Urinary bladder (tissue), 4 donors: ENCODE data around the gene P4HTM. TPM values are rescaled to one million over a fixed set of nuclear protein-coding genes. Genes with fewer than 3 reads are reported as not detected.
A peak's percentile ranks its signal among the peaks of the same experiment; 100 is the strongest.

ENCODE experiments used
- DNase-seq: peaks from one replicate; pipeline ENCODE4 v3.0.0-alpha.2; 2015; ENCODE audit errors: extremely low spot score
- H3K27ac ChIP-seq: one replicate; pipeline ENCODE4 v1.5.1; 2013; ENCODE audit warnings: low read depth, mild to moderate bottlenecking, moderate library complexity
- H3K36me3 ChIP-seq: one replicate; pipeline ENCODE4 v1.6.1; 2013; ENCODE audit warnings: mild to moderate bottlenecking, moderate library complexity; ENCODE audit not compliant: insufficient read depth
- H3K4me1 ChIP-seq: one replicate; pipeline ENCODE4 v1.6.1; 2013; ENCODE audit warnings: mild to moderate bottlenecking, moderate library complexity; ENCODE audit not compliant: insufficient read depth
- H3K4me3 ChIP-seq: one replicate; pipeline ENCODE4 v1.5.1; 2013; ENCODE audit warnings: low read depth, low read length
- WGBS: extraction: QIAGEN DNeasy Blood & Tissue Kit; methylation state at CpG from one replicate; pipeline ENCODE4 v1.1.7; 2013; 5-methylcytosine and 5-hydroxymethylcytosine counted together
- polyA plus RNA-seq: library from polyadenylated mRNA; stranded (reverse); fragments of 200-250 nt; gene quantifications from one replicate; pipeline ENCODE4 v1.2.3, GENCODE V29; 2013
- total RNA-seq: library from RNA; depleted of rRNA; stranded (reverse); fragments of >200 nt; gene quantifications from one replicate; pipeline ENCODE4 v1.2.3, GENCODE V29; 2014
- donor health status: healthy with polysubstance abuse.
- donor health status: healthy.

The P4HTM gene
- total and polyA plus RNA-seq, 2 donors = 30.9 to 31.6 TPM

DNA sequence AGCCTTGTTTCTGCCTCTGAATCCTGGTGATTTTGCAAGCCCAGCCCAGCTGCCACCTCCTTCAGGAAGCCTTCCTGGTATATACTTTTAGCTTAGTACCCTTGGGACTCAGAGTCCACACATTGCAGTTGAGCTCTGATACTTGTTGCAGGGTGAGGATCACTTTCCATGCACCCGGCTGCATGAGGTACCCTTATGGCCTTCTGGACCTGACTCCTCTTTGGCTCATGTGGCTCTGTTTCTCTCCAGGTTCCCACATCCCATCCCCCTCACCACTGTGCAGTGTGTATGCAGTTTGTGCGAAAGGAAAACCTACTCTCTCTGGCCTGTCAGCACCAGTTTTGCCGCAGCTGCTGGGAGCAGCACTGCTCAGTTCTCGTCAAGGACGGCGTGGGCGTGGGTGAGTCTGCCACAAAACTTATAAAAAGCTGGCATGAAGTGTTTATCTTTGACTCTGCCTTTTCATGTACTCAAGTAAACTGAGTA, 23.1 kb upstream of the P4HTM start:
- Histone ChIP-seq H3K27ac (no peak overlapping the region), H3K4me1 (no peaks in the 10 kb centered on the region), H3K36me3 (peaks cover 7% of the 10 kb centered on the region), H3K4me3 (no peak overlapping the region)
- DNase-seq = no peak
- 91% methylated on average over 7 of the region's 7 CpGs for WGBS

DNA sequence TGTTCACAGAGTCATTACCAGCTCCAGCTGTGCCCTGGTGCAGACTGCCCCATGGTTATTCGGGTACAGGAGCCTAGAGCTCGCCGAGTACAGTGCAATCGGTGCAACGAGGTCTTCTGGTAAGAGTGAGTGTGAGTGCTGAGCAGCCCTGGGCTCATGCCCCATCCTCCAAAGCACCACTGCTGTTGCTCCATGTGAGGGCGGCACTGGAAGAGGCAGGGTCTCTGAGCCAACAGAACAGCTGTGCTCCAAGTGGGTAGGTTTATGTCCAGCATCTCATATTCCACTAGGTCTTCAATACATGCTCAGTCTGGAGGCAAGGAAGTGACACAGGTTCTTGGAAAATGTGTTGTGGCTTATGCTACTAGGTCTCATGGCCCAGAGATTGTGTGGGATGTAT, 19.5 kb upstream of the P4HTM start:
- no peak for DNase-seq
- peaks cover 9% of the 10 kb centered on the region for H3K36me3 ChIP-seq
- 95% methylated on average over 6 of the region's 6 CpGs for WGBS
- H3K4me3 ChIP-seq = no peak overlapping the region
- H3K27ac ChIP-seq = no peak overlapping the region
- H3K4me1 ChIP-seq = no peaks in the 10 kb centered on the region

- Histone ChIP-seq H3K27ac (no peak overlapping the region), H3K4me3 (no peak overlapping the region), H3K36me3 (peaks cover 2% of the 10 kb centered on the region), H3K4me1 (no peaks in the 10 kb centered on the region)
- WGBS = 92% methylated on average over 10 of the region's 10 CpGs
- no peak for DNase-seq
Observed at GRCh38 chr3:48974076-48974864, 15.8 kb upstream of the P4HTM start.

DNA sequence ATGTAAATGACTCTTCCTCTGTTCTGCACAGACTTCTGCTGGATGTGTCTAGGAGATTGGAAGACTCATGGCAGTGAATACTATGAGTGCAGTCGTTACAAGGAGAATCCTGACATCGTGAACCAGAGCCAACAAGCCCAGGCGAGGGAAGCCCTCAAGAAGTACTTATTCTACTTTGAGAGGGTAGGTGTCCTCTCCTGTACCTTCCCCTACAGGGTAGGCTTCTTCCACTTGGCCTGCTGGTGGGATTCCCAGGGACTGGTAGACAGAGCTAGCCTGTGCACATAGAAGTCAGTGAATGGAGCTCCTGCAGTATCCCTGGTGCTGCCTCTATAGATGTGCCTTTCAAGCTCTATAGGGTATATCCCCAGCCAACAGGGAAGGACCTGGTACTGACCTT, 10.6 kb upstream of the P4HTM start:
- H3K36me3 ChIP-seq = no peaks in the 10 kb centered on the region
- no peak overlapping the region for H3K4me3 ChIP-seq
- DNase-seq = no peak
- 95% methylated on average over 3 of the region's 3 CpGs for WGBS
- H3K27ac ChIP-seq = no peak overlapping the region
- H3K4me1 ChIP-seq = no peaks in the 10 kb centered on the region

GRCh38 chr3:48980295-48980694, 9.7 kb upstream of the P4HTM start:
- 93% methylated on average over 4 of the region's 4 CpGs for WGBS
- Histone ChIP-seq H3K36me3 (no peaks in the 10 kb centered on the region), H3K27ac (no peak overlapping the region), H3K4me3 (no peak overlapping the region), H3K4me1 (no peaks in the 10 kb centered on the region)
- DNase-seq = no peak

- H3K4me1 ChIP-seq = no peaks in the 10 kb centered on the region
- H3K36me3 ChIP-seq = no peaks in the 10 kb centered on the region
- no peak overlapping the region for H3K27ac ChIP-seq
- H3K4me3 ChIP-seq = no peak overlapping the region
- no peak for DNase-seq
Observed at GRCh38 chr3:48982016-48982415, 8.0 kb upstream of the P4HTM start.

DNA sequence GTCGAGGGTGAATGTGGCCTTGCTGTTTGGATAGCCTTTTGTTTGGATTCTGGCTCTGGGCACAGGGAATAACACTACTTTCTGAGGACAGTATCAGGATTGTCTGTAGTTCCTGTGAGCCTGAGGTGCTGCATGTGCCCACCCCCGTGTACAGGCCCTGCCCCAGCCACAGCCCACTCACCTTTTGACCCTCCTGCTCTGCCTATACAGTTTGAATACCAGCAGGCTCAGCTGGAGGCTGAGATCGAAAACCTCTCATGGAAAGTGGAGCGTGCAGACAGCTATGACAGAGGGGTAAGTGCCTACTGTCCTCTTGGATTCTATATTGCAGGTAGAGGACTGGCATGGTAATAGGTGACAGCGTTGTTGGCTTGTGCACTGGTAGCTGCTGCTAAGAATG, 7.4 kb upstream of the P4HTM start:
- no peak overlapping the region for H3K27ac ChIP-seq
- H3K4me1 ChIP-seq = no peaks in the 10 kb centered on the region
- H3K4me3 ChIP-seq = no peak overlapping the region
- no peaks in the 10 kb centered on the region for H3K36me3 ChIP-seq
- DNase-seq = no peak
- 81% methylated on average over 5 of the region's 5 CpGs for WGBS

DNA sequence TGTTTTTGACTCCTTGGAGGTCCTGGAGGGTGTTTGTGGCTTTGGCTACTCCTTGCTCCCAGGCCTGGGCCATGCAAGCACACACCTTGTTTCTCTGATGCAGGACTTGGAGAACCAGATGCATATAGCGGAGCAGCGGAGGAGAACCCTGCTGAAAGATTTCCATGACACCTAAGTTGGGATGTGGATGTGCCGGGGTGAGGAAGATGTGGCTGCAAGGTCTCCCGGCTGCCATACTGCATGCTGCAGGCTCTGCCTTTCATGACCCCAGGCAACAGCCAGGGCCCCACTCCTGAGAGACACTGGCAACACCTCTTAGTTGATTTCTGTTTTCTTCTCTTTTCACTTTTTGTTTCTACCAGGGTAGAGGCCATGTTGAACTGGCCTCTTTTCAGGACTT, 6.9 kb upstream of the P4HTM start:
- H3K36me3 ChIP-seq = no peaks in the 10 kb centered on the region
- 95% methylated on average over 4 of the region's 4 CpGs for WGBS
- no peak for DNase-seq
- no peak overlapping the region for H3K4me3 ChIP-seq
- no peak overlapping the region for H3K27ac ChIP-seq
- H3K4me1 ChIP-seq = no peaks in the 10 kb centered on the region

- H3K4me3 ChIP-seq = no peak overlapping the region
- no peaks in the 10 kb centered on the region for H3K36me3 ChIP-seq
- H3K4me1 ChIP-seq = no peaks in the 10 kb centered on the region
- H3K27ac ChIP-seq = no peak overlapping the region
- DNase-seq = no peak
Observed at GRCh38 chr3:48984663-48985062, 5.4 kb upstream of the P4HTM start.

DNA sequence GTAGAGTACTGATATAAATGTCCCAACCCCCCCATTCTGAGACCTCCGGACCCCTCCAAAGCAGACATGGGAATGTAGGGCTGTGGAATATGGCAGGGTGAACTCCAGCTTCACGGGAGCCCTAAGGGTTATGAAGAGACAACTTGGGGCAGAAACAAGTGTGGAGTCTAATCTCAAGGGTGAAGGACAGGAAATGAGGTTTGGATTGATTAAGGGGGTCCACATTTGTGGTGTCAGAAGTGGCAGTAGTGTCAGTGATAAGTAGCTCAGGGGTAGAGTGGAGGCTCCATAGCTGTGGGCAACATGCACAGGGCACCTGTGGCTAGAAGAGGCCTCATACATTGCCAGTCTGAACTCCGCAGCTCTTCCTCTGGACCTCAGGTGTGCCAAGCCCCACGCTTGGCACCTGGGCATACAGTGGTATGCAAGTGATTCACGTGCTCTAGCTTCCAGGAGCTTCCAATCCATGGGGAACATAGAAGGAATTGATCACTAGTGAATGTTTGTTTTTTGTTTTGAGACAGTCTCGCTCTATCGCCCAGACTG, 4.1 kb upstream of the P4HTM start:
- H3K4me1 ChIP-seq = no peaks in the 10 kb centered on the region
- no peak for DNase-seq
- 92% methylated on average over 7 of the region's 7 CpGs for WGBS
- no peak overlapping the region for H3K4me3 ChIP-seq
- no peak overlapping the region for H3K27ac ChIP-seq
- no peaks in the 10 kb centered on the region for H3K36me3 ChIP-seq

DNA sequence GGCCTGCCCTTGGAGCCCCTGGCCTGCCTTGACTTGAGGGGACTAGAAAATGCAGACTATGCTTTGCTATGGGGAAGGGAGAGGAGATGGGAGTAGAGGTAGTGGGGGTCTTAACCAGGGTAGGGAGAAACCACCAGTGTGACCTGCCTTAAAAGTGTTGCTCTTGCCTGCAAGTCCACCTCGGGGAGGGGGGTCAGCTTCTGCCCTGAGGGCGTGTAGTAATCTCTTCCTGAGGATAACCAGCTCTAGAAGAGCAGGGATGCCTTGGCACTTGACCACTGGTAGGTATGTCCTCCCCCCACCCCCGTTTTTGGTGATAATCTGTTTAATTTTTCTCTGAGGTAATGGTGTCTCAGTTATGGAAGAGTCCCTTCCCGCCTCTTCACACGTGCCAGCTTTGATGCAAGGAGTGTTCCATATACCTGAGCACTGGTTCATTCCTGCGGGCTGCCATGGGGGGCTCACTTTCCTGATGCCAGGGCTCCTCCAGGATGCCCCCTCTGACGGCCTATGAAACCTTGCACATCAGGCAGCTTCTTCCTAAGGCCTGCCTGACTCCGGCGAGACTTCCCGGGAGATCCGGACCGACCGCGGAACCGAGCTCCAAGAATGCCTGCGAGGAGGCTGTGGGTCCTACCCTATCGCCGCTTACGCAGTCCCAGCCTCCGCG, 780 bp upstream of the P4HTM start:
- H3K4me1 ChIP-seq = no peaks in the 10 kb centered on the region
- no peak for DNase-seq
- peak overlapping the region; percentile 92 for H3K27ac ChIP-seq
- peak overlapping the region; percentile 78 for H3K4me3 ChIP-seq
- 2% methylated on average over 21 of the region's 21 CpGs for WGBS
- H3K36me3 ChIP-seq = no peaks in the 10 kb centered on the region

DNA sequence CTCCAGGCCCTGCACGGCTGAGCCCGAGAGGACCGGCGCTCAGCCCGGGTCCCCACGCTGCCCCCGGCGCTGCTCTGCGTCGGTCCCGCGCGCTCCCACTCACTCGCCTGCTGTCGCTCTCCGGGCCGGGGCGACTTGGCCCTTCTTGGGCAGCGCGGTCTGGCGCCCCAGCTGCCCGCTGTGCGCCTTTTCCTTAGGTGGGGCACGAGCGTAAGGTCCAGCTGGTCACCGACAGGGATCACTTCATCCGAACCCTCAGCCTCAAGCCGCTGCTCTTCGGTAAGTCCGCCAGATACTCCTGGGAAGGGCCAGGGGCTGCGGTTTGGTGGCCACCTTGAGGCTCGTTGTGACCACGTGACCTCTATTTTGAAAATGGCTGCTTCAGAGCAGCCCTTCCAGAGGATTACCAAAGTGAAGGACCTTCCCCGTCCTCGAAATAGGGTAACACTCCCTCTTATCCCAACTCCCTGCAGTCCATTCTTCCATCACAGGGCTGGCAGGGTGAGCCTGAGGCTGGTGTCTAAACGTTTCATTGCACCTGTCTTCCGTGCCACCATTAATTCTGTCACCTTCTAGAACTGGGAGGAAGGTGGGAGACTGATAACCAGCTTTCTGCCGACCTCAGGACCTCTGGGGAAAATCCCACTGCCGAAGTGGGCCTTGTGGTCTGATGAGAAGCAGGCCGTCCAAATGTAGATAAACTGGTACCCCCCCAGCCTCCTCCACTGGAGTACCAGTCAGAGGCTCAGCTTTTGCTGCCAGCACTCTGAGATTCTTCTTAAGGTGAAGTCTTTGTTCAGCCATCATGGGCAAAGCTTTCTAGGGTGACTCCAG, 812 bp downstream of the P4HTM start:
- Histone ChIP-seq H3K4me3 (peak overlapping the region; percentile 78), H3K36me3 (no peaks in the 10 kb centered on the region), H3K27ac (peak overlapping the region; percentile 92), H3K4me1 (no peaks in the 10 kb centered on the region)
- no peak for DNase-seq
- WGBS = 5% methylated on average over 40 of the region's 40 CpGs

DNA sequence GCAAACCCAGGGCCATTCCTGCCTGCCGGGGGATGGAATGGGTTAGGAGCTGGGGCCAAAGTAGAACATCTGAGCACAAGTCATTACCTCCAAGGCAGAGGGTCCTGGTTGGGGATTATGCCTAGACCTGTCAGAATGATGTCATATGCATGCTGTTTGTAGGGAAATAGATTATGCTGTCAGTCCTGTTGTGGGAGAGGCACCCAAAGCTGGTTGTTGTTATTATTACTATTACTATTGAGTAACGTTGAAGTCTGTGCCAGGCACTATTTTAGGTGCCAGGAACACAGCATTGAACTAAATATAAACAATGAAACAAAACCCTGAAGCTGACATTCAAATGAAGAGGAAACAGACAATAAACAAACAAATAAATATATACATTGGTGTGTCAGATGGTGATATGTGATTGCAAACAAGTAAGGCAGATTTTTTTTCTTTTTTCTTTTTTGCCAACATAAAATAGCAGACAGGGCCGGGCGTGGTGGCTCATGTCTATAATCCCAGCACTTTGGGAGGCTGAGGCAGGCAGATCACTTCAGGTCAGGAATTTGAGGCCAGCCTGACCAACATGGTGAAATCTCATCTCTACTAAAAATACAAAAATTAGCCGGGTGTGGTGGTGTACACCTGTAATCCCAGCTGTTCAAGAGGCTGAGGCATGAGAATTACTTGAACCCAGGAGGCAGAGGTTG, 2.0 kb downstream of the P4HTM start:
- H3K4me1 ChIP-seq = no peaks in the 10 kb centered on the region
- WGBS = 75% methylated on average over 5 of the region's 5 CpGs
- H3K27ac ChIP-seq = no peak overlapping the region
- H3K36me3 ChIP-seq = no peaks in the 10 kb centered on the region
- DNase-seq = no peak
- H3K4me3 ChIP-seq = no peak overlapping the region
